Ureter (tissue), 1 donor: Measurements from ENCODE around the gene SARS1. TPM values are rescaled to one million over a fixed set of nuclear protein-coding genes. Genes with fewer than 3 reads are reported as not detected.

Experiments
- DNase-seq: peaks from one replicate; pipeline ENCODE4 v3.0.0-alpha.2; 2020; ENCODE audit warnings: low spot score
- total RNA-seq: library from RNA; stranded (reverse); gene quantifications from one replicate; pipeline ENCODE4 v1.2.4, GENCODE V29; 2023
- donor health status: DM: yes; HTN: yes; CAD: no.

SARS1 gene
- total RNA-seq, 1 donor from 2014 or later: 239 TPM

- no peak for DNase-seq
These were observed 14.4 kb downstream of the SARS1 start for GRCh38 chr1:109228167-109228566.

DNA sequence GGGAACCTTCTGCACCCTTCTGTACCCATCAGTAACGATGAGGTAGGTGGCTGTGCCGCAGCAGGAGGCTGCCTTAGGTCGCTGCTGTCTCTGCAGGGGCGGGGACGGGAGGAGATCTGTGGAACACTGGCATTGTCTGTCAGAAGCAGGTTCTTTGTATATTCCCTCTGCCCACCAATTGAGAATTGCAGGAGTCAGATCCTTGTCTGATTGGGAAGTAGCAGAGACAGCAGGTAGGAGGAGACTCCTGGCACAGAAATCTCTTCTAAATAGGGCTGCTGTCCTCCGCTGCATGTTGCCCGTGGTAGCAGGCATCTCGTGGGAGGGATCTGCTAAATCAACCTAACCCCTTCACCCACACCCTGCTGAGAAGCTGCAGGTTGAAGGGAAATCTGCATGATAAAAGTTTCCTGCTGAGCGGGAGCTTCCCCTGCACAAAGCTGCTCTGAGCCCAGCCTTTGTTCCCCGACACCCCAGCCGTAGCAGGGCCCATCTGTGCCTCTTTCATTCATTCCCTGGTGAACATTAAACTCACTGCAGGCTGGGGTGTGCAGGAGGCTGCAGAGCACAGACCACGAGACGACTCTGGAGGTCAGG is 15.9 kb downstream of the SARS1 start:
- DNase-seq: no peak

DNA sequence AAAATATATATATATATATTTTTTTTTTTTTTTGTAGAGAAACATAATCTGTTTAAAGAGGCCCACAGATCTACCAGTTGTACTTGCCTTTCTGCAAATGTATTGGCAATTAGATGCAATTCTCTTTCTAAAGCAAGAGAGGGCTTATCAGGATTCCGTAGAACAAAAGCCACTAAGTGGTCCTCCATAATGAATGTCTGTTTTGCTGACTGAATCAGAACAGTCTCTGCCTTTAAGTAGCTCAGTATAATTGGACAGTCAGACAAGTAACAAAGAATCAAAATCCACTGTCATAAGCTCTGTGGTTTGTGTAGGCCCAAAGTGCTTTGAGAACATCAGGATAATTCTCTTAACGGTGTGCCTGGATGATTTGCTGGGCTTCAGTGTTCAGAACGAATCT is 17.3 kb downstream of the SARS1 start:
- DNase-seq: no peak

DNA sequence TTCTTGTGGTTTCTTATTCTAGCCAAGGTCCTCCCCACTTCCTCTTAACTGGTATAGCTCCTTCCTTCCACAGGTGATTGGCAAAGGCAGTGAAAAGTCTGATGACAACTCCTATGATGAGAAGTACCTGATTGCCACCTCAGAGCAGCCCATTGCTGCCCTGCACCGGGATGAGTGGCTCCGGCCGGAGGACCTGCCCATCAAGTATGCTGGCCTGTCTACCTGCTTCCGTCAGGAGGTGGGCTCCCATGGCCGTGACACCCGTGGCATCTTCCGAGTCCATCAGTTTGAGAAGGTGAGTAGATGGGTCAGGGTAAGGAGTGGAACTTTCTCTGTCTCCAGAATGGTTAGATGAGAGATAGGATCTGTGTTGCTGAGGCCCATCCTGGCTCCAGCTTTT is 21.4 kb downstream of the SARS1 start:
- DNase-seq: no peak

- no peak for DNase-seq
These were observed 23.8 kb downstream of the SARS1 start for GRCh38 chr1:109237512-109237911.

DNA sequence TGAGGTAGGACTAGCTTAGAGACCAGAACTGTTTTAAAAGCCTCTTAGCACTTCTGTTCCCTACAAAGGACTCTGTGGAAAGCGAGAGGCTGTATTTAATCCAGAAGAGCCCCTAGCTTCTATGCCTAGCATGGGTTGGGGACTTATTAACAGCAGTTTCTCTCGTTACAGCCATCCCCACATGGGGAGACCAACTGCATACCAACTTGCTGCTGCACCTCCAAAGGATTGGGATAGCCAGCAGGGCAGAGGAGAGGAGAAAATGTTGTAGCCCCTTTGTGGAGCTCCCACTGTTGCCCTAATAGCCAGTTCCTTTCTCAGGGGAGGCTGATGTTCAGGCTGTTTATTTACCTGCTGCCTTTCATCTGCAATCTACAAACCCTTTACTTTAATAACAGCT is 24.7 kb downstream of the SARS1 start:
- no peak for DNase-seq

- no peak for DNase-seq
These were observed 25.3 kb downstream of the SARS1 start for GRCh38 chr1:109239047-109239408.

GRCh38 chr1:109239409-109240068 is 25.8 kb downstream of the SARS1 start:
- DNase-seq: no peak

DNA sequence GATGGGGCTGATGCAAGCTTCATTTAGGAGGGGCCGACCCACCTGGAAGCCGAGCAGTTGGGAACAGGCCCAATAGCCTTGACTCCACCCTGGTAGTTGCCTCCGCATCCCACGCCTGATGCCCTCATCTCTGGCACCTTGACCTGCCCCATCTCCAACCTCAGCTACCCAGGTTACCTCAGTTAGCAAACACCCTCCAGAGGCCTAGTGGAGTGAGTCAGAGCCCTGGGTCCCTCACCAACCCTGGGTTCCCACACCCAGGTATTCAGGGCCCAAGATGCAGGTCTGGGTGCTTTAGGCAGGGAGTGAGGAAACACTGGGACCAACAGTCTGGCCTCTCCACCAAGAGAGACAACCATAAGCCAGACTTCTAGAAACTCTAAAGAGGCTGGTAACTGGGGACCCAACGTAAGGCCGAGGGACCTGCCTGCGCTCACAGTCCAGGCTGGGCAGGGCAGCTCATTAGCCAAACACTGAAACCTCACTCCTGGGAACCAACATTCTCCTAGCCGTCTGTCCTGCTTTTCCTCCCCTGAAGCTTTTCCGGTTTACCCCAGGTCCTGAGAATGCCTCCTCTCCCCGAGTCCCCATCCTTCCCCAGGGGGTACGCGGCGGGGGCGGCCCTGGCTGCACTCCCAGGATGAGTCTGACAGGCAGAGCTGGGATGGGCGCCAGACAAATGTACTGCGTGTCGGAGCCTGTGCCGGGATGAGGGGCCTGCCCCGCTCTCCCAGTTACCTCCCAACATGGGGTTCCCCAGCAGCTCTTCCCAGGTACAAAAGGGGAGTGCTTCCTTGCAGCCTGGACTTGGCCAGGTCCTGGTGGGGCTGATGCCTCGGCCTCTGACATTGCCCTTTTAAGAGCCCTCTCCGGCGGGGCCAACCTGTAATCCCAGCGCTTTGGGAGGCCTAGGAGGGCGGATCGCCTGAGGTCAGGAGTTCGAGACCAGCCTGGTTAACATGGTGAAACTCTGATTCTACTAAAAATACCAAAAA is 26.7 kb downstream of the SARS1 start:
- peak; percentile 76 for DNase-seq

GRCh38 chr1:109241344-109241743 is 27.6 kb downstream of the SARS1 start:
- DNase-seq: no peak

- no peak for DNase-seq
These were observed 28.2 kb downstream of the SARS1 start for GRCh38 chr1:109241841-109242345.

DNA sequence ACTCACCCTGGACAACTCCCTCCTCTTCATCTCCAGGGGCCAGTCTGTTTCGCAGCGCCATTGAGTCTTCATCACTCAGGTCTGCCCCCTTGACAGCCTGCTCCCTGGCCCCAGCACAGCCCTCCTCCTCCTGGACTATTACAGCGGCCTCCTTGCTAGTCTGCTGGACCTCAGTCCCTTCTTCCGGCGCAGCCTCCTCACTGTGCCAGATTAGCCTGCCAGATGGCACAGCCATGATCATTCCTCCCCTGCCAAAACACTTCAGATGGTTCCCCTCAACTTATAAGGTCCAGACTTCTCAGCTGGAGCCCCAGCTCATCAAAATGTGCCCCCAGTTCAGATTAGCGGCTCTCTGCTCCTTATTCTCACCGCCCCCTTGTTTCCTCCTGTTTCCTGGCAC is 28.7 kb downstream of the SARS1 start:
- DNase-seq: no peak

- no peak for DNase-seq
These were observed 29.5 kb downstream of the SARS1 start for GRCh38 chr1:109243221-109243620.

- DNase-seq: no peak
These were observed 30.3 kb downstream of the SARS1 start for GRCh38 chr1:109243860-109244552.

DNA sequence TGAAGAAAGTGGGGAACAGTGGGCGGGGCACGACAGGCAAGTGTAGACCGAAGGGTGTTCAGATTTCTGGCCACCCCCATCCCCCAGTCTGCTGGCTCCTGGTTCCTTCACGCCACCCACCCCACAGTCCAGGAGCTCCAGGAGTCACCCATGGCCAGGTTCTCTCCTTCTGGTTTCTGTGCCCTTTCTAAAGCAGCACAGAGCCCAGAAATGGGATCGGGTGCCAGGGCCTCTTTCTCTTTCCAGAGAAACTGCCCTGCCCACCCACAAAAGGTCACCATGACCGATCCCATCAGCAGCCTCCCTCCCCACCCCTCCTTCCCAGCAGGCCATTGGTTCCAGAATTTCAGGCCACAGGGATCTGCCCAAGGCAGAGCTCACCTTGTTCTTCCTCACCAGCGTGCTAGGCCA is 32.4 kb downstream of the SARS1 start:
- no peak for DNase-seq

DNA sequence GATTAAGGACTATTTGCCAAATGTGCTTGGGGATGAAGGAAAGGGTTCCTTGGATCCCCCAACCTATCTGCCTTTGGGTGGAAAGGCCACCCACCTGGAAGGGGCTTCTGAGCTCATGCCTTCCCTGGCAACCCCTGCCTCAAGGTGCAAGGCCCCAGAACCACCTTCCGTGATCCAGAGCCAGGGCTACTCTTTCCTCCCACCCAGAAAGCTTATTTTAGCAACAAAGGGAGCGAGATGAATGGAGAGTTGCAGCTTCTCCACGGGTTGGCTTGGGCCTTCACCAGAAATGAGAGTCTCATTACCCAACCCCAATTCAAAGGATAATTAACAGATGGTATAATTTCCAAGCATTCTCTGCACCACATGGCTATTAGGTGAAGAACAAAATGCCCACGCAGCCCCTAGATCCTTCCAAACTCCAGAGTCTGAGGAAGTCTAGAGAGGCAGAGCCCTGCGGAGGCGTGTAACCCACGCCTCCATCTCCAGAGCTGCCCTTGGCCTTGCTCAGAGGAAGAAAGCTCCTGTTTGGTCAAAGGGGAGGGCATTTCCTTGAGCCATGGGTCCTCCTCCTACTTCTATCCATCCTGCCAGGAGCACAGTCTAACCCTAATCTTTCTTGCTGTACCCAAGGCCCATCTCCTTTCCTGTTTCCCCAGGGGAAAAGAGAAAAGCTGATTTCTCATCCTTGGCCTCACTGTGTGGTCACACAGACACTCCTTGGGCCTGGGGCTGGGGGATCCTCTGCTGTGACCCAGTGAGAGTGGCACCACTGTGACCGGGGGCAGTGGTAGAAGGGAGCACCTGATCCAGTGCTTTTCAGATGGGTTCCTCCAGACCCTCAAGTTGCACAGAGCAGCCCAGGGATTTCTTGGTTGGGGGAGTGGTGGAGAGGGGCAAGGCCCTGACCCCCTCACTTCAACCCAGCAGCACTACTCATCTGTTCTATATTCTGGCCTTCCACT is 34.0 kb downstream of the SARS1 start:
- no peak for DNase-seq

DNA sequence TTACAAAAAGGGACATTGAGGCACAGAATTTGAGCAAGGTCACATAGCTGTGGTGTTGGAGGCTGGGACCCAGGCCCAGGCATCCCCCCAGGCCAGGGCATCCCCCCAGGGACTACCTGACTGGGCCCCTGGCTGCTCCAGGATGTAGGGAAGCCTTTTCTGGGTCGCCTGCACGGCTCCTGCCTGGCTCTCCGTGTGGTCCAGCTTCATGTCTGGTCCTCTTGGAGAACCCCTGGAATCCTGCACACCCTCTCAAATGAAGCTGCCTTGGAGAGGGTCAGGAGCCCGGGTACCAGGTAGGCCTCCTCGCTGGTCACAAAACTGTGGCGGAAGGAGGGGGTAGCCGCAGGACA is 34.7 kb downstream of the SARS1 start:
- DNase-seq: no peak

- no peak for DNase-seq
These were observed 35.3 kb downstream of the SARS1 start, which contains the start of gene CELSR2 for GRCh38 chr1:109248797-109249629. Gene CELSR2 (plus strand): TSS chr1:109249539. CDS start chr1:109250080, 541 bp downstream.

DNA sequence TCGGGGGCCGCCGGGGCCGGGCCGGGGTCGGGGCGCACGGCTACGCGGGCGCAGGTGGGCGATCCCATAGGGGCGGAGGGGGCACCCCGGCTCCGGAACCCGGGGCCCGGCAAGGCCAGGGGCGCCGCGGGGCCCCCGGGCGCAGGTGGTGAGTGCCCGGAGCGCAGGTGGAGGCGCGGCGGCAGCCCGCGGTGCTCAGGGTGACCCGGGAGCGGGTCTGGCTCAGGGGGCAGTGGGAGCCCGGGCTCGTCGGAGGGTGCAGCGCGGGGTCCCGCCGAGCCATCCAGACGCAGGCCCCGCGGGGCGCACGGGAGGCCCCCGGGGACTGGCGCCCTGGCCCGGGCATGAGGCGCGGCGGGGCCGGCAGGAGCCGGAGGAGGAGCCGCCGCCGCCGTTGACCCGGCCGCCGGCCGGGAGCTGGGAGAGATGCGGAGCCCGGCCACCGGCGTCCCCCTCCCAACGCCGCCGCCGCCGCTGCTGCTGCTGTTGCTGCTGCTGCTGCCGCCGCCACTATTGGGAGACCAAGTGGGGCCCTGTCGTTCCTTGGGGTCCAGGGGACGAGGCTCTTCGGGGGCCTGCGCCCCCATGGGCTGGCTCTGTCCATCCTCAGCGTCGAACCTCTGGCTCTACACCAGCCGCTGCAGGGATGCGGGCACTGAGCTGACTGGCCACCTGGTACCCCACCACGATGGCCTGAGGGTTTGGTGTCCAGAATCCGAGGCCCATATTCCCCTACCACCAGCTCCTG is 36.1 kb downstream of the SARS1 start:
- DNase-seq: no peak
